Activated CD8-positive, alpha-beta T cell treated with anti-CD3 and anti-CD28 coated beads for 36 hours (primary cell): ENCODE results near the gene TRAPPC12. TPM values are rescaled to one million over a fixed set of nuclear protein-coding genes. Genes with fewer than 3 reads are reported as not detected.

ENCODE experiments used
- ATAC-seq: fragments of 200-7000 bp; cut with Tn5 transposase; one replicate; pipeline ENCODE4 v1.10.0; 2021; ENCODE audit warnings: mild to moderate bottlenecking, moderate library complexity
- CTCF ChIA-PET: fragments of 350-600 bp; sonication (Branson Sonifier 250); formaldehyde crosslinking; loops from one replicate; lab custom pipeline; 2021; ENCODE audit warnings: antibody characterized with exemption; lab: Charles Lee
- POLR2A ChIA-PET: fragments of 350-600 bp; sonication (Branson Sonifier 250); formaldehyde crosslinking; loops from one replicate; lab custom pipeline; 2021; ENCODE audit warnings: antibody characterized with exemption; lab: Charles Lee
- DNase-seq: peaks from one replicate; pipeline ENCODE4 v3.0.0-alpha.2; 2020
- H3K27ac Mint-ChIP-seq: one replicate; pipeline ENCODE4 v1.8.0; 2021; ENCODE audit warnings: mild to moderate bottlenecking, mixed read lengths
- H3K27me3 Mint-ChIP-seq: one replicate; pipeline ENCODE4 v1.8.0; 2021; ENCODE audit warnings: mixed read lengths
- H3K36me3 Mint-ChIP-seq: one replicate; pipeline ENCODE4 v1.8.0; 2021; ENCODE audit warnings: low read depth, mixed read lengths
- H3K4me1 Mint-ChIP-seq: one replicate; pipeline ENCODE4 v1.8.0; 2021; ENCODE audit warnings: low read depth, mixed read lengths
- H3K4me3 Mint-ChIP-seq: one replicate; pipeline ENCODE4 v1.8.0; 2021; ENCODE audit warnings: mild to moderate bottlenecking, moderate library complexity, mixed read lengths
- H3K9me3 Mint-ChIP-seq: one replicate; pipeline ENCODE4 v1.8.0; 2021; ENCODE audit warnings: mixed read lengths
- intact Hi-C: fragments of 100-400 bp; cut with micrococcal nuclease; formaldehyde crosslinking; loops from one replicate; pipeline ENCODE4 v1.10.0; 2022
- total RNA-seq, 2 experiments: library from RNA; stranded (reverse); gene quantifications; one replicate each; pipeline ENCODE4 v1.2.3, GENCODE V29; 2021
- TF ChIP-seq, protein P1 (sequence below): fragments of 200-600 bp; IDR thresholded peaks from one replicate; pipeline ENCODE4 v1.8.0; 2022; ENCODE audit warnings: antibody characterized with exemption, mild to moderate bottlenecking

Gene TRAPPC12
- total RNA-seq, 2 experiments from 2014 or later = 52.9 to 65.3 TPM

DNA sequence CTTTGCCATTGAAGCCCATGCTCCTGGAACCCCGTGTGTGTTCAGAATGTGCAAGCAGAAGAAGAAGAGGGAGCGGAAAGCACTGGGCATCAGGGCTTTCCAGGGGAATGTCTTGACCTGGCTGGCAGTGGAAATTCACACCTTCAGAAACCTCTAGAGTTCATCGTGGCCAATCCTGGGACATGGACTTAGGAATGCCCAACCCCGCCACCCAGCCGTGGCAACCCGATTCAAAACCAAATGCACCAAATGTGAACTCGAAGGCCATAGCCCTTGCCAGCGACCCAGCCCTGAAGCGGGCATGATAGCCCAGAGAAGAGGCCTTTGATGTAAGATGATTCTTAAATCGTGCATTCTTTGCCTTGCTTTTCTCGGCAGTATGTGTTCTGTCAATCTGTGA lies 70.4 kb downstream of the TRAPPC12 start:
- Mint-ChIP-seq H3K27me3 (no peaks in the 10 kb centered on the region), H3K27ac (no peak overlapping the region), H3K4me1 (no peaks in the 10 kb centered on the region), H3K9me3 (no peaks in the 10 kb centered on the region), H3K36me3 (peaks cover 20% of the 10 kb centered on the region), H3K4me3 (no peak overlapping the region)
- DNase-seq (no peak), ATAC-seq (no peak)
- intact Hi-C loops = no loop called here
- TF ChIP-seq, protein P1, sequence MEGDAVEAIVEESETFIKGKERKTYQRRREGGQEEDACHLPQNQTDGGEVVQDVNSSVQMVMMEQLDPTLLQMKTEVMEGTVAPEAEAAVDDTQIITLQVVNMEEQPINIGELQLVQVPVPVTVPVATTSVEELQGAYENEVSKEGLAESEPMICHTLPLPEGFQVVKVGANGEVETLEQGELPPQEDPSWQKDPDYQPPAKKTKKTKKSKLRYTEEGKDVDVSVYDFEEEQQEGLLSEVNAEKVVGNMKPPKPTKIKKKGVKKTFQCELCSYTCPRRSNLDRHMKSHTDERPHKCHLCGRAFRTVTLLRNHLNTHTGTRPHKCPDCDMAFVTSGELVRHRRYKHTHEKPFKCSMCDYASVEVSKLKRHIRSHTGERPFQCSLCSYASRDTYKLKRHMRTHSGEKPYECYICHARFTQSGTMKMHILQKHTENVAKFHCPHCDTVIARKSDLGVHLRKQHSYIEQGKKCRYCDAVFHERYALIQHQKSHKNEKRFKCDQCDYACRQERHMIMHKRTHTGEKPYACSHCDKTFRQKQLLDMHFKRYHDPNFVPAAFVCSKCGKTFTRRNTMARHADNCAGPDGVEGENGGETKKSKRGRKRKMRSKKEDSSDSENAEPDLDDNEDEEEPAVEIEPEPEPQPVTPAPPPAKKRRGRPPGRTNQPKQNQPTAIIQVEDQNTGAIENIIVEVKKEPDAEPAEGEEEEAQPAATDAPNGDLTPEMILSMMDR = no peak
- ChIA-PET POLR2A (no interaction called here), CTCF (interaction anchor here (0.7 kb wide), 1 partner anchor 26 kb away, joined by 3 read pairs; no protein-coding TSS in a partner anchor)

GRCh38 chr2:3450385-3451010 lies 71.0 kb downstream of the TRAPPC12 start:
- intact Hi-C loops = no loop called here
- Mint-ChIP-seq H3K4me1 (no peaks in the 10 kb centered on the region), H3K36me3 (peaks cover 23% of the 10 kb centered on the region), H3K9me3 (no peaks in the 10 kb centered on the region), H3K27me3 (no peaks in the 10 kb centered on the region), H3K4me3 (no peak overlapping the region), H3K27ac (no peak overlapping the region)
- ATAC-seq (no peak), DNase-seq (no peak)
- POLR2A ChIA-PET = interaction anchor here (0.5 kb wide), 1 partner anchor 52 kb away, joined by 3 read pairs; no protein-coding TSS in a partner anchor
- CTCF ChIA-PET = interaction anchor here (0.7 to 1.0 kb wide), 2 partner anchors 11 to 27 kb away, joined by 3 to 4 read pairs; no protein-coding TSS in a partner anchor
- TF ChIP-seq, protein P1 = no peak

- H3K4me3 Mint-ChIP-seq = no peak overlapping the region
- H3K27ac Mint-ChIP-seq = no peak overlapping the region
- TF ChIP-seq, protein P1 = no peak
- intact Hi-C loops = no loop called here
- no peak for DNase-seq
- no peak for ATAC-seq
- peaks cover 24% of the 10 kb centered on the region for H3K36me3 Mint-ChIP-seq
- ChIA-PET POLR2A (no interaction called here), CTCF (interaction anchor here (1.0 to 2.3 kb wide), 3 partner anchors 11 to 28 kb away, joined by 3 to 10 read pairs (median 4); no protein-coding TSS in a partner anchor)
- H3K4me1 Mint-ChIP-seq = no peaks in the 10 kb centered on the region
- H3K9me3 Mint-ChIP-seq = no peaks in the 10 kb centered on the region
- no peaks in the 10 kb centered on the region for H3K27me3 Mint-ChIP-seq
Observed at GRCh38 chr2:3451169-3451568, 71.7 kb downstream of the TRAPPC12 start.

DNA sequence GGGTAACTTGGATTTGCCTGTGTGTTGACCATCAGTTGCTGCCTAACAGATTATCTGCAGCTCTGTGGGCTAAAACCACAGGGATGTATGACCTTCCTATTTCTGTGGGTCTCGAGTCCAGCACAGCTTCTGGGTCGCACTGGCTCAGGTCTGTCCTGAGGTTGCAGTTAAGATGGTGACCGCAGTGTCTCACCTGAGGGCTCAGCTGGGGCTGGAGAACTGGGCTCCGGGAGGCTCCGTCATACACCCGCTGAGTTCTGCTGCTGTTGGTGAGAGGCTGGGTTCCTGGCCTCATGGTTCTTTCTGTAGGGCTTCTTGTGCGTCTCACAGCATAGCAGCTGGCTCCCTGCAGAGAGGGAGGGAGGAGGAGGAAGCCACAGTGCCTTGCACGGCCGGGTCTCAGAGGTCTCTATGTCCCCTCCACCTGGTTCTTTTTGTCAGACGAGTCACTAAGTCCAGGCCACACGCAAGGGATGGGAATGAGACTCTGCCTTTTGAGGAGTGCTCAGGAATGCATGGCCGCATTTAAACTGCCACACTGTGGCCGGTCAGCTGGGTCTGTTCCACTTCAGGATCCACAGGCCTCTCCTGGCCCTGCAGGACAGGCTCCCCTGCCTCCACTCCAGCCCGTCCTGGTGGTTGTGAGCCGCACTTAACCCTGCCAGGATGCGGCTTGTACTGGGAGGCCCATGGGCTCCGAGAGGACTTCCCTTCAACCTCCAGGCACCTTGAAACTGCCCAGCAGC lies 72.6 kb downstream of the TRAPPC12 start:
- intact Hi-C loops = no loop called here
- DNase-seq (no peak), ATAC-seq (no peak)
- Mint-ChIP-seq H3K36me3 (peaks cover 29% of the 10 kb centered on the region), H3K9me3 (no peaks in the 10 kb centered on the region), H3K4me1 (no peaks in the 10 kb centered on the region), H3K27me3 (no peaks in the 10 kb centered on the region), H3K27ac (no peak overlapping the region), H3K4me3 (no peak overlapping the region)
- POLR2A ChIA-PET = no interaction called here
- CTCF ChIA-PET = interaction anchor here (1.0 to 2.3 kb wide), 4 partner anchors 10 to 29 kb away, joined by 3 to 10 read pairs (median 4); no protein-coding TSS in a partner anchor
- TF ChIP-seq, protein P1 = no peak
